NT2/D1 (cell line): ENCODE results near the gene TMEM179.

Source experiments
- YY1 ChIP-seq: IDR thresholded peaks from 2 replicates; pipeline ENCODE4 v1.6.1; 2011; ENCODE audit not compliant: insufficient read length, insufficient read depth
- ZNF274 ChIP-seq: IDR thresholded peaks from 2 replicates; pipeline ENCODE4 v1.6.1; 2011; ENCODE audit warnings: mild to moderate bottlenecking, low read depth, low read length

DNA sequence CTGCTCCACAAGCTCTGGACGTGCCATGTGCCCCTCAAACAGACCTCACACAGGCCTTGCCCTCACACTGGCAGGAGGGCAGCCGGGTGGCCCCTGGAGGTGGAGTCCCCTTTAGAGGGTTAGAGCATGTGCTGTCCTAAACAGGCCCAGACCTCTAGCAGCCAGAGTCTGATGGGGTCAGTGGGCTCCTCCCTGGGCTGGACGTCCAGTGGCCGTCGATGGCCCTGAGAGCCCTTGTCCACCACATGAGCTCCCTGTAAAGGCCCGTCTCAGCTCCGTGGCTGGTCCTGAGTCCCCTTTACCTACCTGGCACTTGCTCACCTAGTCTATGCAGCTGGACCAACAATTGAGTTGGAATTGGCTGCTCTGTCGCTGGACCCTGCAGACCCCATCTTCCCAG is 3.8 kb downstream of the TMEM179 start:
- TF ChIP-seq ZNF274 (no peak), YY1 (no peak)
